Measurements from ENCODE around the gene BABAM2.
"Not testable (repeated sequence)": the region's sequence is repeated elsewhere in the genome, so short reads cannot be mapped to it uniquely, and the experiment has no call there.

The BABAM2 gene

DNA sequence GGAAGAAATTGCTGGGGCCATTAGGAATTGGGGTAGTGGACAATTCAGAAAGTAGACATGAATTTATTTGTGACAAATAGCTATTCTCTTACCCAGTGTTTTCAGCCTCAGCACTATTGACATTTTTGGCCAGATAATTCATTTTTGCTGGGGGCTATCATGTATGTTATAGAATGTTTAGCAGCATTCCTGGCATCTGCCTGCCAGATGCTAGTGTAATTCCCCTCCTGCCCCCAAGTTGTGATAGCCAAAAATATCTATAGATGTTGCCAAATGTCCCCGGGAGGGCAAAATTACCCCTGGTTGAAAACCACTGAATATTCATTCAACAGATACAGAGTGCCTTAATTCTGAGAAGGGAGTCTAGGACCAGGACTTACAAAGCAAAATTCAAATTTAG, 183.6 kb downstream of the BABAM2 start:
- no peak for DNase-seq (ENCODE audit: low read depth)

- no peak for DNase-seq (ENCODE audit: low read depth)
Measured at GRCh38 chr2:28080911-28081310, 190.4 kb downstream of the BABAM2 start.

DNA sequence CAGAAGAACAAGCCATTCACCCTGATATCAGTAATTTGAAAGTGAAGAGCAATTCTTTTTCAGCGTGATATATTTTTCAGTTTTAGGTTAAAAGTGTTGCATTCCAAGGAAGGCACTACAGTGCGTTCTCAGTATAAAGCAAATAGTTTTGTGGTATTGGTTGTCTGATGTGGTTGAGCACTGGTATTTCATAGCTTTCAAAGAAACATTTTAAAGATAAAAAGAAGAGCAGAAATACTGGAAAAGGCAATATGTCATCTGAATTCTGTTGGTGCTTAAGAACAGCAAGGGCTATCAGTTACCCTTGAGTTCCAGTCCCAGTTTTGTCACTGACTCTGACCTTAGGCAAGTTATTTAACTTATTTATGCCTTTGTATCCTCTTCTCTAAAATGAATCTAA, 191.6 kb downstream of the BABAM2 start:
- DNase-seq (ENCODE audit: low read depth), result no peak

DNA sequence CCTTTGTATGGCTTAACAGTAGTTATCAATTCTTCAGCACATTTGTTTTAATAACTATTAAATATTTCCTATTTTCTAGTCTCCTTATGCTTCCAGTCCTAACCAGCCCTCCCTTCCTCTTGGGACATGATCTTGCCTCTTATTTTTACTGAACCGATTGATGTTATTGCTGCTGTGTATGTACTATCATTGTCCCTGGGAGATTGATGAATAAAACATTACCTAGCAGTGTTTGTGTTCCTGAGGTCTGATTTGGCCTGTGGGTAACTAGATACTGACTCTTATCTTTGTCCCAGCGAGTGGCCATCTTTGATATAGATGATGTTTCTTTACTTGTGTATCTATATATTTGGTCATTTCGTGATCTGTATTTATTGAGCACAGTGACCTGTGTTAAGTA, 192.9 kb downstream of the BABAM2 start:
- no peak for DNase-seq (ENCODE audit: low read depth)

DNA sequence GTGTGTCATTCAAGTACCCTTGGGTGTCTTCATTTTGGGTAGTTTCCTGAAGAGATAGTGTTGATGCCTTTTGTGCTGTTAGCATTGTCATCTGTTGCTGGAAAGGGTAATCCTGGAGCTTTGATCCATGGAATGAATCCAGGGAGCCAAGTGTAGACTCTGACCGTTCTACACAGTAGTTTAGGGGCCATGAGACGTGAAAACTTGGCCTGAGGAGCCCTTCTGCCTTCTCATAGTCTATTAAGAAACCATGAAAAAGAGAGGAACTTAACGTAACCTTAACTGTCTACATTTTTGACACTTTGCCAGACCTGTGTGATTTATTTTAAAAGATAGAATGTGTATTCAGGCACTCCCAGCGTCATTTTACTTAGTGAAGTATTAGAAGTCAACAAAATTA, 194.0 kb downstream of the BABAM2 start:
- no peak for DNase-seq (ENCODE audit: low read depth)

DNA sequence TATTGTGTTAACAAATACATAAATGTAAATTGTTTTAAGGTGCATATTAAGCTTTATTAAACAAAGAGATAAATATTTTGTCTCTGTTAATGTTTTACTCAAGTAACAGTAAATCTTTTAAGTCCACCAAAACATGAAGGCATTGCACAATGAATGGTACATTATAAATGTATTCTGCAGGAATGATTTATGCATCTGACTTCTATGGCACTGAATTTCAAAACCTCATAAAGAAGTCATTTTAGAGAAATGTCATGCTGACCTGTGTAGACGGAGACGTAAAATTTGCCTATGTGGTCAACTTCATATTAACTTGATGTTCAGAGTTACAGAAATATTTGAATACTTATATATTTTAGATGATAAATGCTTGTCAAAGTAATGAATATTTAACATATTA, 194.7 kb downstream of the BABAM2 start:
- DNase-seq (ENCODE audit: low read depth), result no peak

DNA sequence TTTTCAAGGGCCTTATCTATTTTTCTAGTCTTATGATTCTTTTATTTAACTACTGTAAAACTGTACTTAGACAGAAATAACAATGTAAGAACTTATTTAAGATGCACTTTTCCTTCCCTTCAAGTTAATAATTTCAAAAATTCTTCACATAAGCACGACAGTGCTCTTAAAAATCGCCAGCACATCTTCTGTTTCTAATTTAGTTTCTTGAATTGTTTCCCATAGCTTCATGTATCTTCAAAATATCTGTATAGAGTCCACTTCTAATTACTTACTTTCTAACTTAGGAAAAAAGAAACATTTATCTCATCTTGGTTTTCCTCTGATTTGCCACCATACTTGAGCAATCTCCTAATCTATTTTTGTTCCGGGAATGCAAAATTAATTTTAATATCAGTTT, 196.1 kb downstream of the BABAM2 start:
- no peak for DNase-seq (ENCODE audit: low read depth)

GRCh38 chr2:28088970-28089369, 198.4 kb downstream of the BABAM2 start:
- no peak for DNase-seq (ENCODE audit: low read depth)

DNA sequence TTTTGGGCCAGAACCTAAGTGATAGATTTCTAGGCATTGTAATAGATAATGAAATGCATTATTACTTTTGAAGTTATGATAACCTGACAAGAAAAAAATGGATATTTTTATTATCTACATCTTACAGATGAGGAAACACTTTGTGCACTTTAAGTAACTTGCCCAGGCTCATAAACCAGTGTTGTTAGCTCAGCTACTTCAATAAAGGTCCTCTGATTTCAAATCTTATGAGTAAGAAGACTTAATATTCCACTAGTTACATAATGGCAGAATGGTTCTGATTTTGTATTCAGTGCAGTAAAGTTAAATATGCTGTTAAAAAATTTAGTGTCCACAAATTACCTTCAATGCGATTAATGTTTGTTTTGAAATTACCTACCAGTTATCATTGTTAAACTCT, 199.0 kb downstream of the BABAM2 start:
- no peak for DNase-seq (ENCODE audit: low read depth)

DNA sequence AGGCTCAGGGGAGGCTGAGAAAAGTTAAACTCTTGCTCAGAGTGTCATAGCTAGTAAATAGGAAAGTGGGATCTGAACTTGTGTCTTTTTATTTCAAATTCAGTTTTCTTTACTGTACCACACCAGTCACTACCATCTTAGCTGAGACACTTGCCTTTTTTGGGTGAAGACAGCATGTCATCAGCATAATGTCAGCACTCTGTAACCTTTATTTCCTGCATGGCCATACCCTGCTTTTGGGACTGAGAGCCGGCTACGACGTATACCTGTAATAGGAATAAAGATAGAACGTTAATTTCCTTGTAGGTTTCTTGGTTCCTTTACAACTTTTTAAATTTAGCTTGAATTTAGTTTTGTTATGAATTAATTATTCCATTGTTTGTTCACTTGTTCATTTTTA, 202.8 kb downstream of the BABAM2 start:
- DNase-seq (ENCODE audit: low read depth), result no peak

GRCh38 chr2:28093768-28094167, 203.2 kb downstream of the BABAM2 start:
- DNase-seq (ENCODE audit: low read depth), result no peak

DNA sequence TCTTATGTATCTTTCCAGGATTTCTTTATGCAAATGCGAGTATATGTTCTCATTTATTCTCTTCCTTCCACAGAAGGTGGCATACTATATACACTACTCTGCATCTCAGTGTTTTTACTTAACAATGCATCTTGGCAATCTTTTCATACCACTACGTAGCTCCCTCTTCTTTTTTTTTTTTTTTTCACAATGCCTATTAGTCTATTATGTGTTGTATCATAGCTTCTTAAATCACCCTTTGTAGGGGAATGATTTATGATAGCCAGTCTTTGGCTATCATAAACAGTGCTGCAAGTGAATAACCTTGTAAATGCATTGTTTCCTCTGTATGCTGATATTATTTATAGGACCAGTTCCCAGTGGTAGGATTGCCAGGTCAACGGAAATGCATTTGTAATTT, 204.2 kb downstream of the BABAM2 start:
- no peak for DNase-seq (ENCODE audit: low read depth)

- no peak for DNase-seq (ENCODE audit: low read depth)
Measured at GRCh38 chr2:28095622-28096021, 205.1 kb downstream of the BABAM2 start.

DNA sequence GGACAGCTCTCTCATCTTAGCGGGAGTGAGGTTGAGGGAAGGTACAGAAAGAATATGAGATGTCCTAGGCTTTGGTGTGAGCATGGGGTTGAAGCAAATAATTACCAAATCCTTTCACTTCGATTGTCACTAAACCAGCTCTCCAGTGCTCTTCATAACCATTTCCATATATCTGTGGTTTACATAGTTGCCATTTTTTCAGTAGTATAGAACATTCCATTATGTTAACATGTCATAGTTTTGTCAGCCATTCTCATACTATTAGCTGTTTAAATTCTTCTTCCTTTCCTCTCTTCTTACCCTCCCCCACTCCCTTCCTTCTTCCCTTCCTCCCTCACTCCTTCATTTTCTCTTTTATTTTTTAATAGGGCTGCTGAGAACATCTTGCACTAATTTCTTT, 205.9 kb downstream of the BABAM2 start:
- no peak for DNase-seq (ENCODE audit: low read depth)

- DNase-seq (ENCODE audit: low read depth), result no peak
Measured at GRCh38 chr2:28098501-28099225, 208.1 kb downstream of the BABAM2 start.

DNA sequence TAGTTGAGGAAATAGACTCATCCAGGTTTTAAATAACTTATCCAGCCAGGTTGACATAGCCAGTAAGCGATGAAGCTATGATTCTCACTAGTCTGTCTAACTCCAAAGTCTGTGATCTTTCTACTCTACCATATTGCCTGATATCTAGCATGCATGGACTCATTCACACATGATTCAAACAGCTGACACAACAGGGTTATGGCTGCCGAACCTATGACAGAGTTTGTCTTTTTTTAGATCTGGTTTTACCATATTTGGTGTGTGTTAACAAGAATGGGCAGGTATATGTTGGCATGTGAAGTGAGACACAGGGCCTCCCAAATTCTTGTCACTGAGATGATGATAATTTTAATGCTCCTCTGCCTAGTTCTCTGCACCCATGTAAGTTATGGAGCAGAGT, 210.6 kb downstream of the BABAM2 start:
- no peak for DNase-seq (ENCODE audit: low read depth)

GRCh38 chr2:28101892-28102291, 211.4 kb downstream of the BABAM2 start:
- DNase-seq (ENCODE audit: low read depth), result no peak

GRCh38 chr2:28102455-28102874, 211.9 kb downstream of the BABAM2 start:
- no peak for DNase-seq (ENCODE audit: low read depth)

GRCh38 chr2:28103611-28104010, 213.1 kb downstream of the BABAM2 start:
- no peak for DNase-seq (ENCODE audit: low read depth)

DNA sequence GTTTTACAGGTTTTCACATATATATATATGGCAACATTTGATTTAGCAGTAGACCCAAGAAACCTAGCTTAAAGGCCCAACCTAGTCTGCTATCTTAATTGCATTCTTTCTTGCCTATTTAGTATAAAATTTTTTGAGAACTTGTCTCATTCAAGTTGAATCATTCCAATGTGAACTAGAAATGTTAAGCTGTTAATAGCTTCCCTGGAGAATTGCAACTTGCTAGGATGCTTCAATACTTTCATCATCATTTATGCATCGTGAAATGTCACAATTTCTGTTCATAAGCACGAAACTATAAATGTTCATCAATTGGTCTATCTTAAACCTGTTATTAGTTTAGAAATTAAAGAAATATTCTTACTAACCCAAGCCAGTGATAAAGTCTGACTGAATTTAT, 217.6 kb downstream of the BABAM2 start:
- no peak for DNase-seq (ENCODE audit: low read depth)

- DNase-seq (ENCODE audit: low read depth), result not testable (repeated sequence)
Measured at GRCh38 chr2:28113771-28114170, 223.2 kb downstream of the BABAM2 start.

GRCh38 chr2:28117104-28117596, 226.6 kb downstream of the BABAM2 start:
- DNase-seq (ENCODE audit: low read depth), result no peak

- DNase-seq (ENCODE audit: low read depth), result no peak
Measured at GRCh38 chr2:28119631-28120030, 229.1 kb downstream of the BABAM2 start.

DNA sequence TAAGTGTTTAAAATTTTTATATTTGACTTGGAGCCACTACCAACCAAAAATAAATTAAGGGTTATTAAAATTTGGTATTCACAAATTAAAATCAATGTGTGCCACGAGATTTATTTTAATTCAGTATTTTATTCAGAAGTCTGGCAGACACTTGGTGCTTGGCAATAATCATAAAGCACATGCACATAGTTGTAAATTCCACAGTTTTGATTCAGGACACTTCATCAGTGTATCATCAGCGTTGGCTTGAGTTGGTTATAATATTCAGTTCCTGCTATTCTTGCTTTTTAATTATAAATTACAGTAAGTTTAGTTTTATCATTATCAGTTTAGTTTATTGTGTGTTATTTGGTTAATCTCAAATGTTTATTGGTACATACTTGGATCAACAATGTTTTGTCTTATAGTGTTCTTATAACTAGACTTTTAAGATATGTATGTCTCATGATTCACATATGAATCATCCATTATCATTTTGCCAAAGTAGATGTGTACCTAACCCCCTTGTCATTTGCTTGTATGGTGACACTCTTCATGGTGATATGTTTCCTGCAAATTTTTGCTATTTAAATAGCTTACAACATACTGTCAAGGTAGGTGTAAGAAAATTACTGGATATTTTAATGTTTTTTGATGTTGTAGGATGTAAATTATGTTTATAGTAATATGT, 237.9 kb downstream of the BABAM2 start:
- no peak for DNase-seq (ENCODE audit: low read depth)

All from stimulated activated CD8-positive, alpha-beta memory T cell treated with anti-CD3 and anti-CD28 coated beads, Interleukin-12 subunit alpha, Interleukin-12 subunit beta, amount 100 ng/mL, for 1 hour (primary cell).